Sigmoid colon (tissue), 3 donors: ENCODE measurements around the gene KCNK3.

Experiments
- POLR2A ChIP-seq, 2 donors: fragments of 450-650 bp; IDR thresholded peaks; one replicate each; pipeline ENCODE4 v1.6.1; 2016; ENCODE audit warnings: antibody characterized with exemption in 2 of 2, mild to moderate bottlenecking in 2 of 2, moderate library complexity in 2 of 2
- TF ChIP-seq, protein P1 (sequence below), 4 experiments: fragments of 450-650 bp in 3 of 4; fragments of 200-600 bp in 1 of 4; IDR thresholded peaks; one replicate each; pipeline ENCODE4 v1.5.1; 2016 to 2019; ENCODE audit warnings: antibody characterized with exemption in 4 of 4, mild to moderate bottlenecking in 3 of 4, moderate library complexity in 2 of 4

GRCh38 chr2:26685341-26685740 lies 7.2 kb upstream of the KCNK3 start:
- TF ChIP-seq, protein P1, sequence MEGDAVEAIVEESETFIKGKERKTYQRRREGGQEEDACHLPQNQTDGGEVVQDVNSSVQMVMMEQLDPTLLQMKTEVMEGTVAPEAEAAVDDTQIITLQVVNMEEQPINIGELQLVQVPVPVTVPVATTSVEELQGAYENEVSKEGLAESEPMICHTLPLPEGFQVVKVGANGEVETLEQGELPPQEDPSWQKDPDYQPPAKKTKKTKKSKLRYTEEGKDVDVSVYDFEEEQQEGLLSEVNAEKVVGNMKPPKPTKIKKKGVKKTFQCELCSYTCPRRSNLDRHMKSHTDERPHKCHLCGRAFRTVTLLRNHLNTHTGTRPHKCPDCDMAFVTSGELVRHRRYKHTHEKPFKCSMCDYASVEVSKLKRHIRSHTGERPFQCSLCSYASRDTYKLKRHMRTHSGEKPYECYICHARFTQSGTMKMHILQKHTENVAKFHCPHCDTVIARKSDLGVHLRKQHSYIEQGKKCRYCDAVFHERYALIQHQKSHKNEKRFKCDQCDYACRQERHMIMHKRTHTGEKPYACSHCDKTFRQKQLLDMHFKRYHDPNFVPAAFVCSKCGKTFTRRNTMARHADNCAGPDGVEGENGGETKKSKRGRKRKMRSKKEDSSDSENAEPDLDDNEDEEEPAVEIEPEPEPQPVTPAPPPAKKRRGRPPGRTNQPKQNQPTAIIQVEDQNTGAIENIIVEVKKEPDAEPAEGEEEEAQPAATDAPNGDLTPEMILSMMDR (IDR thresholded peaks at IDR 0.05), result no peak
- TF ChIP-seq POLR2A (IDR thresholded peaks at IDR 0.05), result no peak
